GM12865 (cell line): ENCODE results near the gene ARPP21.

ENCODE experiments used
- DNase-seq: peaks from one replicate; pipeline ENCODE4 v3.0.0; 2010; ENCODE audit warnings: low read depth
- H3K4me3 ChIP-seq: 2 replicates; pipeline ENCODE4 v1.5.1; 2011; ENCODE audit warnings: mild to moderate bottlenecking, low read depth, low read length, control low read depth
- TF ChIP-seq, protein P1 (sequence below): IDR thresholded peaks from 2 replicates; pipeline ENCODE4 v1.5.1; 2011; ENCODE audit warnings: low read length, control low read depth, low read depth, inconsistent platforms; ENCODE audit not compliant: insufficient read depth; ENCODE audit errors: missing control alignments

ARPP21 gene

DNA sequence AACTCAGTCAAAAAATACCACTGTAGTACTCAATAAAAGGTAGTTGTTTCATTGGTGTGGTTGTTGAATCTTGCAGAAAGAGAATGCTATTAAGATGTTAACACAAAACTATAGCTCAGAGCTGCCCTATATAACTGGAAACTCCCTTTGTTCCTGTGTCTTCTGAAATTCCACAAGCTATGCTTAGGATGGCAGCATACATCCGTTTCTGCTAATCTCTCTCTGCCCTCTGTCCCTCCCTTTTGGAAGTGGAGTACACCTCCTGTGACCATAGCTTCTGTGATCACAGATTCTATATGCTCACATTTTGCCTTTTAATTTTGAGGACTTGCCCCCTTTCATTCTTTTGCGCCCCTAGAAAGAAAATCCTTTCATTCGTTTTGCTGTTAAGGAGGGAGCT, 33.7 kb downstream of the ARPP21 start:
- no peak overlapping the region for H3K4me3 ChIP-seq
- TF ChIP-seq, protein P1, sequence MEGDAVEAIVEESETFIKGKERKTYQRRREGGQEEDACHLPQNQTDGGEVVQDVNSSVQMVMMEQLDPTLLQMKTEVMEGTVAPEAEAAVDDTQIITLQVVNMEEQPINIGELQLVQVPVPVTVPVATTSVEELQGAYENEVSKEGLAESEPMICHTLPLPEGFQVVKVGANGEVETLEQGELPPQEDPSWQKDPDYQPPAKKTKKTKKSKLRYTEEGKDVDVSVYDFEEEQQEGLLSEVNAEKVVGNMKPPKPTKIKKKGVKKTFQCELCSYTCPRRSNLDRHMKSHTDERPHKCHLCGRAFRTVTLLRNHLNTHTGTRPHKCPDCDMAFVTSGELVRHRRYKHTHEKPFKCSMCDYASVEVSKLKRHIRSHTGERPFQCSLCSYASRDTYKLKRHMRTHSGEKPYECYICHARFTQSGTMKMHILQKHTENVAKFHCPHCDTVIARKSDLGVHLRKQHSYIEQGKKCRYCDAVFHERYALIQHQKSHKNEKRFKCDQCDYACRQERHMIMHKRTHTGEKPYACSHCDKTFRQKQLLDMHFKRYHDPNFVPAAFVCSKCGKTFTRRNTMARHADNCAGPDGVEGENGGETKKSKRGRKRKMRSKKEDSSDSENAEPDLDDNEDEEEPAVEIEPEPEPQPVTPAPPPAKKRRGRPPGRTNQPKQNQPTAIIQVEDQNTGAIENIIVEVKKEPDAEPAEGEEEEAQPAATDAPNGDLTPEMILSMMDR = no peak
- no peak for DNase-seq

DNA sequence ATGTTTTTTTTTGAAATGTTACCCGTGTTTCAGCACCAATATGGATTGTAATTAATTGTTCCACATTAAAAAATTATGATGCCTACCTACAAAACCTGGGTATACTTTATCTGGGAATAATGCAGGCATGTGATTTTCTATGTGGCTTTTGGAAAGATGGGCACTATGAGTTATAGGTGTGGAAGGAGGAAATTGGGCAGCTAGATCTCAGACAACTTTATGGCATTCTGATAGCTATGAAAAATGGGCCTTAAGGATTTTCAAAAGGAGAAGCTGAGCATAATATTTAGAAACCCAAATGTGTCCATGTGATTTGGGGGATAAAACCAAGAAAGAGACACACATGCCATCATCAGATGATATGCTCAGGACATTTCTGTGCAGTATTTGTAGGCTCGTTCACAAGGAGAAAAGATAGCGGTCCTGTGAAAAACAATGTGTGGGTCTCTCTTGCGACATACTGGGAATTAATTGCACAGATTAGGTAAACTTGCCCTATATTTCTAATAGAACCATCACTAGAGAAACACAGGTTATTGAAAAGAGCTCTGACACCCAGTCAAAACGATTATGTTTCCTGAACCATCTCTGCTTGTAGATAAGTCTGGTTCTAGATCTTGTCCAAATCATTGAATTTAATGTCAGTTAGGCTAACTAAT, 35.3 kb downstream of the ARPP21 start:
- no peak for DNase-seq
- H3K4me3 ChIP-seq = no peak overlapping the region
- TF ChIP-seq, protein P1 = no peak

DNA sequence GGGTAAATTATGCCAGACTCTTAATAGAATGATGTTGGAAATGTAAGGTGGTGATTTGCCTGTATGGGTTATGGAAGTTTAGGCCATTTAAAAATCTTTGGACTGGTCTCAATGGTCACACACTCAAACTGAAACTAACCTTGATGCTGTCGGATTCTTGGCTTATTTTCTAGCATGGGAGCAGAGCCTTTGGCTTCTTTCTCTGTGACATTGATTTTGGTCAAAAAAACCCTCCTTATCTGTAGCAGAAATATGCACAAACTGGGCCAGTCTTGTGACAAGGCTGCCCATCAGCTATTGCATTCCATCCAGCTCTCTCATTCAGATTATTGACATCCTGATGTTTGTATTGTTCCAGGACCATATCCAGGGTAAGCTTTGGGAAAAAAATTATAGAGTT, 35.9 kb downstream of the ARPP21 start:
- no peak for DNase-seq
- no peak overlapping the region for H3K4me3 ChIP-seq
- TF ChIP-seq, protein P1 = no peak

DNA sequence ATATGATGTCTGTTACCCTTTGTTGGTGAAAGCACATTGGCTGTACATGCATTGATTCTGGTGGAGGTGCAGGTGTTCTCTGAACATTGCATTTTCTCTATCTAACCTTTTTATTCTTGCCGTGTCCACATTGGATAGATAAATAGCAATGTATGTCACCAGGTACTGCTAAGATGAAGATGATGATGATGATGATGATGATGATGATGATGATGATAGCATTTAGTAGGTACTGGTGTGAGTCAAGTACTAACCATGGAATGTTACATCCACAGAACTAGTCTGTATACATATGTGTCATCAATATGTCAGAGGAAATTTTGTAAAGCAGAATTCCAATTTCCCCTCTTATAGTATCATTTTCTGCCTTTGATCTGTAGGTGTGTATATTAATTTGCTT, 36.3 kb downstream of the ARPP21 start:
- no peak overlapping the region for H3K4me3 ChIP-seq
- TF ChIP-seq, protein P1 = no peak
- DNase-seq = no peak

GRCh38 chr3:35677797-35678196, 38.5 kb downstream of the ARPP21 start:
- no peak overlapping the region for H3K4me3 ChIP-seq
- TF ChIP-seq, protein P1 = no peak
- no peak for DNase-seq

- H3K4me3 ChIP-seq = no peak overlapping the region
- TF ChIP-seq, protein P1 = no peak
These were observed 39.4 kb downstream of the ARPP21 start for GRCh38 chr3:35678643-35679161.

More at GRCh38 chr3:35678643-35679161, 39.4 kb downstream of the ARPP21 start:
- no peak for DNase-seq
